H1 (cell line): ENCODE measurements around the gene RSL24D1. TPM values are rescaled to one million over a fixed set of nuclear protein-coding genes. Genes with fewer than 3 reads are reported as not detected.
A peak's percentile ranks its signal among the peaks of the same experiment; 100 is the strongest.

Source experiments
- CTCF ChIA-PET: fragments of 300-600 bp; sonication (Branson Sonifier 250); formaldehyde crosslinking; loops from one replicate; lab custom pipeline; 2021; ENCODE audit not compliant: partially characterized antibody; lab: Charles Lee
- POLR2A ChIA-PET: fragments of 300-600 bp; sonication (Branson Sonifier 250); formaldehyde crosslinking; loops from one replicate; lab custom pipeline; 2021; ENCODE audit warnings: inconsistent platforms; ENCODE audit not compliant: partially characterized antibody; lab: Charles Lee
- DNase-seq, 2 experiments: peaks; one replicate each; pipeline versions ENCODE4 v3.0.0 to v3.0.0-alpha.2; 2010 to 2022; ENCODE audit warnings: low spot score in 2 of 2, low read depth in 1 of 2, mixed read lengths in 1 of 2
- FAIRE-seq: peaks from 2 replicates; lab custom pipeline; 2011; peaks lifted over from hg19 to GRCh38; lab: Jason Lieb, UNC
- H2AFZ ChIP-seq: 2 replicates; pipeline ENCODE4 v1.8.1; 2012; ENCODE audit warnings: low read length, inconsistent platforms
- H2AK5ac ChIP-seq: 2 replicates; pipeline ENCODE4 v1.6.1; 2013; ENCODE audit warnings: low read depth, low read length
- H2BK120ac ChIP-seq: replicated peaks from 2 replicates; pipeline ENCODE3; 2013; ENCODE audit warnings: low read depth, low read length, inconsistent platforms
- H2BK12ac ChIP-seq: 2 replicates; pipeline ENCODE4 v1.6.1; 2013; ENCODE audit warnings: low read depth, low read length
- H2BK15ac ChIP-seq: 2 replicates; pipeline ENCODE4 v1.6.1; 2013; ENCODE audit warnings: low read length
- H2BK20ac ChIP-seq: 2 replicates; pipeline ENCODE4 v1.6.1; 2013; ENCODE audit warnings: low read length
- H2BK5ac ChIP-seq: 2 replicates; pipeline ENCODE4 v1.6.1; 2013; ENCODE audit warnings: low read depth, low read length
- H3K14ac ChIP-seq: 2 replicates; pipeline ENCODE4 v1.6.1; 2013; ENCODE audit warnings: inconsistent platforms; ENCODE audit not compliant: insufficient read length
- H3K18ac ChIP-seq: 2 replicates; pipeline ENCODE4 v1.6.1; 2013; ENCODE audit warnings: low read length; ENCODE audit errors: extremely low read depth
- H3K23ac ChIP-seq: 2 replicates; pipeline ENCODE4 v1.6.1; 2013; ENCODE audit warnings: inconsistent platforms; ENCODE audit not compliant: insufficient read length
- H3K23me2 ChIP-seq: 2 replicates; pipeline ENCODE4 v1.6.1; 2013; ENCODE audit warnings: low read depth, low read length
- H3K27ac ChIP-seq: 2 replicates; pipeline ENCODE4 v1.6.1; 2011; ENCODE audit warnings: low read depth, low read length, inconsistent platforms
- H3K27me3 ChIP-seq, 4 experiments: replicated peaks in 1 of 4; 1 replicate in 1 of 4; 2 replicates in 3 of 4; pipeline versions ENCODE4 v1.6.1 to v1.8.1; 2011 to 2013; ENCODE audit warnings: low read length in 3 of 4, mild to moderate bottlenecking in 3 of 4, inconsistent platforms in 2 of 4, mixed read lengths in 2 of 4, moderate library complexity in 1 of 4; ENCODE audit not compliant: control insufficient read depth in 3 of 4, insufficient read depth in 3 of 4; ENCODE audit errors: extremely low read depth in 1 of 4
- H3K36me3 ChIP-seq, 4 experiments: 2 replicates each; pipeline versions ENCODE4 v1.6.1 to v1.8.1; 2011 to 2013; ENCODE audit warnings: mild to moderate bottlenecking in 4 of 4, low read length in 3 of 4, moderate library complexity in 2 of 4, control low read depth in 1 of 4, inconsistent platforms in 1 of 4; ENCODE audit not compliant: insufficient read depth in 4 of 4, control insufficient read depth in 2 of 4
- H3K4ac ChIP-seq: replicated peaks from 2 replicates; pipeline ENCODE3; 2013; ENCODE audit warnings: low read length, low read depth, mixed read lengths, inconsistent platforms; ENCODE audit not compliant: insufficient read length
- H3K4me1 ChIP-seq, 4 experiments: replicated peaks in 1 of 4; 1 replicate in 1 of 4; 2 replicates in 3 of 4; pipeline versions ENCODE4 v1.6.1 to v1.8.1; 2011 to 2013; ENCODE audit warnings: low read length in 3 of 4, inconsistent platforms in 2 of 4, mixed read lengths in 1 of 4; ENCODE audit not compliant: insufficient read depth in 4 of 4, control insufficient read depth in 3 of 4
- H3K4me2 ChIP-seq, 2 experiments: 2 replicates each; pipeline versions ENCODE4 v1.6.1 to v1.8.1; 2011 to 2013; ENCODE audit warnings: low read depth in 2 of 2, low read length in 2 of 2, control low read depth in 1 of 2, inconsistent platforms in 1 of 2, mild to moderate bottlenecking in 1 of 2; ENCODE audit not compliant: insufficient read depth in 1 of 2
- H3K4me3 ChIP-seq, 4 experiments: fragments of 200-600, 300-600 bp in 1 of 4; sonication (generic), shearing (Covaris generic), sonication (Bioruptor Twin) in 1 of 4; 2 replicates each; pipeline versions ENCODE4 v1.5.1 to v1.8.1; 2011 to 2016; ENCODE audit warnings: low read length in 4 of 4, low read depth in 3 of 4, control low read depth in 2 of 4, inconsistent platforms in 2 of 4, mild to moderate bottlenecking in 2 of 4, mixed read lengths in 1 of 4, moderate library complexity in 1 of 4; ENCODE audit not compliant: insufficient read depth in 2 of 4; ENCODE audit errors: extremely low read depth in 1 of 4
- H3K56ac ChIP-seq: replicated peaks from 2 replicates; pipeline ENCODE3; 2013; ENCODE audit warnings: low read depth, mild to moderate bottlenecking, mixed read lengths, low read length, inconsistent platforms; ENCODE audit not compliant: insufficient read length
- H3K79me1 ChIP-seq: 2 replicates; pipeline ENCODE4 v1.6.1; 2013; ENCODE audit warnings: low read depth, low read length, control low read depth
- H3K79me2 ChIP-seq, 2 experiments: 2 replicates each; pipeline versions ENCODE4 v1.6.1 to v1.8.1; 2012 to 2013; ENCODE audit warnings: low read length in 2 of 2, mild to moderate bottlenecking in 2 of 2, inconsistent platforms in 1 of 2; ENCODE audit not compliant: insufficient read depth in 2 of 2, control insufficient read depth in 1 of 2
- H3K9ac ChIP-seq, 4 experiments: replicated peaks in 1 of 4; 1 replicate in 1 of 4; 2 replicates in 3 of 4; pipeline versions ENCODE4 v1.6.1 to v1.8.1; 2011 to 2013; ENCODE audit warnings: low read depth in 3 of 4, low read length in 3 of 4, control low read depth in 2 of 4, mild to moderate bottlenecking in 2 of 4, moderate library complexity in 2 of 4, inconsistent platforms in 1 of 4; ENCODE audit errors: extremely low read depth in 1 of 4
- H3K9me3 ChIP-seq, 2 experiments: 2 replicates each; pipeline versions ENCODE4 v1.6.1 to v1.8.1; 2012 to 2013; ENCODE audit warnings: mild to moderate bottlenecking in 2 of 2, moderate library complexity in 2 of 2, control low read depth in 1 of 2, inconsistent platforms in 1 of 2, low read depth in 1 of 2, low read length in 1 of 2, mixed read lengths in 1 of 2; ENCODE audit not compliant: insufficient read depth in 2 of 2
- H4K20me1 ChIP-seq, 2 experiments: replicated peaks in 1 of 2; 2 replicates each; pipeline versions ENCODE3 to v1.8.1; 2011 to 2013; ENCODE audit warnings: inconsistent platforms in 2 of 2, low read length in 2 of 2, mild to moderate bottlenecking in 1 of 2; ENCODE audit not compliant: insufficient read depth in 2 of 2, control insufficient read depth in 1 of 2
- H4K5ac ChIP-seq: 2 replicates; pipeline ENCODE4 v1.6.1; 2013; ENCODE audit warnings: low read length, low read depth, mixed read lengths, inconsistent platforms; ENCODE audit not compliant: insufficient read length
- H4K8ac ChIP-seq: 2 replicates; pipeline ENCODE4 v1.8.0; 2013; ENCODE audit warnings: mild to moderate bottlenecking, moderate library complexity, low read length, inconsistent platforms; ENCODE audit not compliant: insufficient read depth; ENCODE audit errors: extremely low read depth
- H4K91ac ChIP-seq: replicated peaks from 2 replicates; pipeline ENCODE3; 2013; ENCODE audit warnings: low read length, mixed read lengths, inconsistent platforms; ENCODE audit not compliant: insufficient read length
- CEBPB ChIP-seq: IDR thresholded peaks from 2 replicates; pipeline ENCODE4 v1.6.1; 2012; ENCODE audit warnings: low read depth, low read length
- CTCF ChIP-seq, 3 experiments: IDR thresholded peaks; 1 replicate in 2 of 3; 2 replicates in 1 of 3; pipeline versions ENCODE4 v1.5.1 to v1.6.1; 2011; ENCODE audit warnings: low read length in 3 of 3, mild to moderate bottlenecking in 3 of 3, inconsistent platforms in 2 of 3, low read depth in 1 of 3, moderate library complexity in 1 of 3; ENCODE audit not compliant: insufficient read depth in 1 of 3; ENCODE audit errors: control extremely low read depth in 1 of 3
- PHF8 ChIP-seq: fragments of 200-600 bp; sonication (generic); conservative IDR thresholded peaks from 2 replicates; pipeline ENCODE4 v1.7.1; 2012; ENCODE audit warnings: low read depth, mild to moderate bottlenecking, inconsistent platforms, low read length, moderate library complexity
- WGBS, 2 experiments: shearing (Covaris generic) in 1 of 2; methylation state at CpG; one replicate each; pipeline versions ENCODE4 v1.1.6 to v1.1.7; 2013 to 2015; ENCODE audit warnings: low lambda C conversion rate in 2 of 2, mixed read lengths in 2 of 2, inconsistent platforms in 1 of 2, low coverage in 1 of 2, missing lambda C conversion rate in 1 of 2; ENCODE audit not compliant: insufficient replicate concordance in 2 of 2, insufficient coverage in 1 of 2, insufficient read length in 1 of 2; ENCODE audit errors: extremely low coverage in 1 of 2, missing lambda C conversion rate in 1 of 2; 5-methylcytosine and 5-hydroxymethylcytosine counted together
- long read RNA-seq, 2 experiments: library from RNA in 1 of 2; library from capped mRNA in 1 of 2; stranded (forward); transcript quantifications; one replicate each; pipeline ENCODE4 v2.0.0, GENCODE V29; 2021; ENCODE audit warnings: inconsistent platforms in 1 of 2
- polyA minus RNA-seq, 3 experiments: library from RNA; depleted of rRNA, polyadenylated mRNA; stranded (reverse); fragments of >200 nt; gene quantifications; 1 replicate in 2 of 3; 2 replicates in 1 of 3; pipeline ENCODE4 v1.2.3, GENCODE V29; 2011
- polyA plus RNA-seq, 7 experiments: library from polyadenylated mRNA; depleted of rRNA in 3 of 7; stranded (reverse) in 5 of 7; unstranded in 2 of 7; fragments of >200 nt in 5 of 7; fragments of 200-250 nt in 2 of 7; gene quantifications; 1 replicate in 5 of 7; 2 replicates in 1 of 7; 4 replicates in 1 of 7; pipeline versions ENCODE4 v1.2.1 to v1.2.3, GENCODE V29; 2011 to 2013; ENCODE audit warnings: missing spikeins in 2 of 7, mixed read lengths in 2 of 7
- total RNA-seq: library from RNA; stranded (reverse); fragmentation: NEBNext Ultra II Directional; extraction: Animal tissue kit (Norgen Biotek cat#: 25700); gene quantifications from 2 replicates; pipeline ENCODE4 v1.2.1, GENCODE V29; 2021

Gene RSL24D1
- total RNA-seq, result 126 and 130 TPM in 2 replicates
- 22.1 and 45.7 TPM in 2 replicates for polyA plus RNA-seq (2011; rRNA removed)
- polyA plus RNA-seq (2011; cell fraction: cytosol; rRNA removed), result 69.3 TPM
- polyA plus RNA-seq (2011; cell fraction: nucleus; rRNA removed), result 7.8 TPM
- 63.7 to 171 TPM (median 75.9 TPM) in 4 replicates for polyA plus RNA-seq (2012, experiment 1 of 2)
- 25.4 TPM for polyA plus RNA-seq (2012, experiment 2 of 2)
- 95.3 TPM for polyA plus RNA-seq (2013, experiment 1 of 2)
- polyA plus RNA-seq (2013, experiment 2 of 2), result 96.5 TPM
- polyA minus RNA-seq (2011; rRNA and poly(A)+ RNA removed), result 20.5 and 21.3 TPM in 2 replicates
- polyA minus RNA-seq (2011; cell fraction: cytosol; rRNA and poly(A)+ RNA removed), result 23.5 TPM
- polyA minus RNA-seq (2011; cell fraction: nucleus; rRNA and poly(A)+ RNA removed), result 55.7 TPM
- long read RNA-seq, experiment 1, transcript RSL24D1-201 (6 exons, 2,015 nt), result major isoform, 177 of 303 reads
- long read RNA-seq, experiment 1, partial matches to known transcripts, result 84 of 303 reads
- long read RNA-seq, experiment 1, other reads (novel, unspliced or antisense), result 42 of 303 reads
- long read RNA-seq, experiment 2, transcript RSL24D1-201 (6 exons, 2,015 nt), result major isoform, 497 of 513 reads
- long read RNA-seq, experiment 2, partial matches to known transcripts, result 6 of 513 reads
- long read RNA-seq, experiment 2, other reads (novel, unspliced or antisense), result 10 of 513 reads

- H3K4me1 ChIP-seq, result peaks cover 0 to 4% (median 0%) of the 10 kb centered on the region in 4 experiments; a peak in 3 of 7 replicates
- peak within 1 kb of the TSS; percentile 94 for H3K56ac ChIP-seq
- peak within 1 kb of the TSS; percentile 95 for H3K14ac ChIP-seq
- peak within 1 kb of the TSS; percentile 99 for H3K18ac ChIP-seq
- DNase-seq, result peak; percentile 86 to 97
- POLR2A ChIA-PET, result interaction anchor here (0.7 to 3.1 kb wide), 25 partner anchors 10 to 243 kb away, joined by 3 to 21 read pairs (median 5); partner anchors contain the start of genes CCPG1, PIERCE2, PIGB and PIGBOS1
- no peak within 1 kb of the TSS for H2BK20ac ChIP-seq
- peak within 1 kb of the TSS; percentile 89; the same call in 1 of the 2 replicates for H2AK5ac ChIP-seq
- H2AFZ ChIP-seq, result peak within 1 kb of the TSS; percentile 100
- H3K4me3 ChIP-seq, result peak within 1 kb of the TSS; percentile 93 to 100 (median 99)
- peak within 1 kb of the TSS; percentile 79 for H3K4ac ChIP-seq
- H2BK12ac ChIP-seq, result peak within 1 kb of the TSS; percentile 83; the same call in 1 of the 2 replicates
- H2BK120ac ChIP-seq, result peak within 1 kb of the TSS; percentile 78
- peak within 1 kb of the TSS; percentile 99 for H3K9ac ChIP-seq
- CTCF ChIA-PET, result interaction anchor here (0.7 to 2.5 kb wide), 7 partner anchors 10 to 239 kb away, joined by 3 to 6 read pairs (median 4); partner anchors contain the start of genes CCPG1 and PIERCE2
- H3K27ac ChIP-seq, result peak within 1 kb of the TSS; percentile 97
- peak within 1 kb of the TSS; percentile 99 for H2BK5ac ChIP-seq
- H3K36me3 ChIP-seq, result peaks cover 4 to 27% (median 7%) of the 10 kb centered on the region in 4 experiments
- 0 out of 4 replicates have a peak, but pooled peaks cover 0 to 2% of the 10 kb centered on the region in 2 experiments for H3K9me3 ChIP-seq
- WGBS, 2 experiments, result 1% methylated on average over 60 of the region's 62 CpGs; no CpG with 5 or more reads in 1 of the 2 experiments
- no peaks in the 10 kb centered on the region; a peak in 1 of 7 replicates for H3K27me3 ChIP-seq
- FAIRE-seq, result peak; percentile 88
- H4K91ac ChIP-seq, result peak within 1 kb of the TSS; percentile 98
- no peaks in the 10 kb centered on the region for H3K79me1 ChIP-seq
- peaks cover 5% of the 10 kb centered on the region for H3K23me2 ChIP-seq
- no peak within 1 kb of the TSS for H3K23ac ChIP-seq
- H3K79me2 ChIP-seq, result peaks cover 28 to 51% of the 10 kb centered on the region in 2 experiments
- 0 out of 2 replicates have a peak within 1 kb of the TSS, but pooled peaks have one; percentile 11 for H2BK15ac ChIP-seq
- peak within 1 kb of the TSS; percentile 100; the same call in 1 of the 2 replicates for H4K8ac ChIP-seq
- H4K20me1 ChIP-seq, result peaks cover 4 to 8% of the 10 kb centered on the region in 2 experiments
- peak within 1 kb of the TSS; percentile 96 for H4K5ac ChIP-seq
- peak within 1 kb of the TSS; percentile 92 to 93 for H3K4me2 ChIP-seq
- TF ChIP-seq CTCF (IDR thresholded peaks at IDR 0.05; ENCODE audit: control extremely low read depth in 1 of 3, insufficient read depth in 1 of 3, low read depth in 1 of 3, low read length in 3 of 3), result peak in 1 of 3 experiments; percentile 59; a peak in 1 of 4 replicates
- peak; percentile 92 for TF ChIP-seq PHF8
- peak; percentile 98 for TF ChIP-seq CEBPB
Observed at GRCh38 chr15:55196458-55197361, at the start of gene RSL24D1. Gene RSL24D1 (minus strand): TSS chr15:55196941. CDS start chr15:55196890, 51 bp downstream.
